CD4-positive, alpha-beta T cell (primary cell): ENCODE measurements around the gene ZNF25. TPM values are rescaled to one million over a fixed set of nuclear protein-coding genes. Genes with fewer than 3 reads are reported as not detected.
"Not testable (repeated sequence)": the region's sequence is repeated elsewhere in the genome, so short reads cannot be mapped to it uniquely, and the experiment has no call there.

Experiments
- ATAC-seq: fragments of 200-7000 bp; cut with Tn5 transposase; one replicate; pipeline ENCODE4 v1.10.0; 2022; ENCODE audit warnings: mild to moderate bottlenecking; ENCODE audit not compliant: poor library complexity
- CTCF ChIA-PET: fragments of 350-600 bp; sonication (Branson Sonifier 250); formaldehyde crosslinking; loops from one replicate; lab custom pipeline; 2021; ENCODE audit warnings: antibody characterized with exemption, inconsistent platforms; lab: Charles Lee
- POLR2A ChIA-PET: fragments of 350-600 bp; sonication (Branson Sonifier 250); formaldehyde crosslinking; loops from one replicate; lab custom pipeline; 2021; ENCODE audit warnings: antibody characterized with exemption, inconsistent platforms; lab: Charles Lee
- DNase-seq, 14 experiments: peaks; one replicate each; pipeline ENCODE4 v3.0.0-alpha.2; 2013 to 2020; ENCODE audit warnings: mixed read lengths in 2 of 14
- H3K27ac ChIP-seq, 2 donors: one replicate each; pipeline versions ENCODE4 v1.5.1 to v1.7.0; 2013; ENCODE audit warnings: low read length in 2 of 2, low read depth in 1 of 2, mild to moderate bottlenecking in 1 of 2
- H3K27me3 ChIP-seq, 2 experiments: 1 replicate in 1 of 2; 2 replicates in 1 of 2; pipeline versions ENCODE4 v1.6.1 to v1.7.0; 2013; ENCODE audit warnings: low read length in 2 of 2, control low read depth in 1 of 2, mild to moderate bottlenecking in 1 of 2, moderate library complexity in 1 of 2; ENCODE audit not compliant: insufficient read depth in 2 of 2, control insufficient read depth in 1 of 2
- H3K36me3 ChIP-seq: one replicate; pipeline ENCODE4 v1.6.1; 2013; ENCODE audit warnings: low read length, control low read depth; ENCODE audit not compliant: insufficient read depth
- H3K4me1 ChIP-seq: one replicate; pipeline ENCODE4 v1.6.1; 2013; ENCODE audit warnings: low read length, control low read depth; ENCODE audit not compliant: insufficient read depth
- H3K4me3 ChIP-seq: one replicate; pipeline ENCODE4 v1.5.1; 2013; ENCODE audit warnings: mild to moderate bottlenecking, low read length, moderate library complexity
- H3K9me3 ChIP-seq, 2 experiments: 1 replicate in 1 of 2; 2 replicates in 1 of 2; pipeline versions ENCODE4 v1.6.1 to v1.7.0; 2013; ENCODE audit warnings: low read length in 2 of 2, mild to moderate bottlenecking in 2 of 2, control low read depth in 1 of 2, moderate library complexity in 1 of 2; ENCODE audit not compliant: control insufficient read depth in 1 of 2, insufficient read depth in 1 of 2
- H3K27ac Mint-ChIP-seq: one replicate; pipeline ENCODE4 v1.8.0; 2020; ENCODE audit warnings: mixed read lengths
- H3K27me3 Mint-ChIP-seq: one replicate; pipeline ENCODE4 v1.8.0; 2021; ENCODE audit warnings: mixed read lengths
- H3K36me3 Mint-ChIP-seq: one replicate; pipeline ENCODE4 v1.8.0; 2021; ENCODE audit warnings: low read depth, mixed read lengths
- H3K4me1 Mint-ChIP-seq: one replicate; pipeline ENCODE4 v1.8.0; 2021; ENCODE audit warnings: low read depth, mixed read lengths
- H3K4me3 Mint-ChIP-seq: one replicate; pipeline ENCODE4 v1.8.0; 2020; ENCODE audit warnings: mild to moderate bottlenecking, mixed read lengths
- H3K9me3 Mint-ChIP-seq: one replicate; pipeline ENCODE4 v1.8.0; 2020; ENCODE audit warnings: mixed read lengths
- CTCF ChIP-seq: fragments of 200-600 bp; IDR thresholded peaks from one replicate; pipeline ENCODE4 v1.8.0; 2022; ENCODE audit warnings: antibody characterized with exemption, mild to moderate bottlenecking
- intact Hi-C, 2 experiments: fragments of 100-400 bp; cut with DNase I in 1 of 2; cut with micrococcal nuclease in 1 of 2; formaldehyde crosslinking; loops; one replicate each; pipeline versions ENCODE4 v1.15.1 to v1.9.0; 2023 to 2025; cut with DNase I, micrococcal nuclease
- total RNA-seq, 174 experiments: library from RNA in 2 of 174; stranded (reverse) in 2 of 174; gene quantifications; one replicate each; pipeline ENCODE4 v1.2.3 and lab custom pipeline; 2021 to 2026

Gene ZNF25
- total RNA-seq, 2 experiments from 2014 or later: 4.6 to 5.4 TPM

GRCh38 chr10:38007551-38007950, 31.1 kb upstream of the ZNF25 start:
- Mint-ChIP-seq H3K36me3 (peaks cover 21% of the 10 kb centered on the region), H3K4me1 (peaks cover 27% of the 10 kb centered on the region), H3K27me3 (no peaks in the 10 kb centered on the region), H3K4me3 (no peak overlapping the region), H3K27ac (no peak overlapping the region), H3K9me3 (no peaks in the 10 kb centered on the region)
- H3K27ac ChIP-seq: no peak overlapping the region
- peaks cover 15% of the 10 kb centered on the region for H3K4me1 ChIP-seq
- no peak for ATAC-seq
- DNase-seq: no peak
- peaks cover 5% of the 10 kb centered on the region for H3K36me3 ChIP-seq
- intact Hi-C loops: loop anchor here in 1 of 2 experiments (1.0 kb wide), 1 partner anchor 29 kb away; no protein-coding TSS in a partner anchor
- no peak for TF ChIP-seq CTCF
- ChIA-PET CTCF (interaction anchor here (1.1 kb wide), 1 partner anchor 31 kb away, joined by 3 read pairs; no protein-coding TSS in a partner anchor), POLR2A (interaction anchor here (0.6 kb wide), 1 partner anchor 31 kb away, joined by 3 read pairs; no protein-coding TSS in a partner anchor)
- no peaks in the 10 kb centered on the region for H3K9me3 ChIP-seq
- no peak overlapping the region for H3K4me3 ChIP-seq
- H3K27me3 ChIP-seq: no peaks in the 10 kb centered on the region

GRCh38 chr10:38003588-38003987, 27.1 kb upstream of the ZNF25 start:
- no peak for DNase-seq
- H3K27ac Mint-ChIP-seq: no peak overlapping the region
- Histone ChIP-seq H3K4me3 (no peak overlapping the region), H3K27ac (no peak overlapping the region), H3K36me3 (no peaks in the 10 kb centered on the region), H3K27me3 (no peaks in the 10 kb centered on the region), H3K9me3 (no peaks in the 10 kb centered on the region), H3K4me1 (no peaks in the 10 kb centered on the region)
- TF ChIP-seq CTCF: no peak
- H3K9me3 Mint-ChIP-seq: no peaks in the 10 kb centered on the region
- no peaks in the 10 kb centered on the region for H3K4me1 Mint-ChIP-seq
- ChIA-PET CTCF (interaction anchor here (0.8 kb wide), 1 partner anchor 27 kb away, joined by 3 read pairs; the partner anchor contains the start of gene ZNF25), POLR2A (interaction anchor here (0.8 kb wide), 1 partner anchor 61 kb away, joined by 3 read pairs; no protein-coding TSS in a partner anchor)
- H3K36me3 Mint-ChIP-seq: no peaks in the 10 kb centered on the region
- ATAC-seq: no peak
- no peaks in the 10 kb centered on the region for H3K27me3 Mint-ChIP-seq
- no peak overlapping the region for H3K4me3 Mint-ChIP-seq
- intact Hi-C loops: no loop called here

- TF ChIP-seq CTCF: no peak
- H3K36me3 ChIP-seq: no peaks in the 10 kb centered on the region
- DNase-seq: no peak
- H3K27ac ChIP-seq: no peak overlapping the region
- no peak for ATAC-seq
- no peaks in the 10 kb centered on the region for H3K27me3 ChIP-seq
- H3K9me3 ChIP-seq: no peaks in the 10 kb centered on the region
- no peak overlapping the region for H3K27ac Mint-ChIP-seq
- no peak overlapping the region for H3K4me3 ChIP-seq
- H3K36me3 Mint-ChIP-seq: no peaks in the 10 kb centered on the region
- intact Hi-C loops: no loop called here
- CTCF ChIA-PET: interaction anchor here (1.9 kb wide), 1 partner anchor 26 kb away, joined by 8 read pairs; the partner anchor contains the start of gene ZNF25
- H3K27me3 Mint-ChIP-seq: no peaks in the 10 kb centered on the region
- no peaks in the 10 kb centered on the region for H3K4me1 ChIP-seq
- no peaks in the 10 kb centered on the region for H3K4me1 Mint-ChIP-seq
- POLR2A ChIA-PET: no interaction called here
- H3K4me3 Mint-ChIP-seq: no peak overlapping the region
- H3K9me3 Mint-ChIP-seq: no peaks in the 10 kb centered on the region
These were observed 26.6 kb upstream of the ZNF25 start for GRCh38 chr10:38003026-38003425.

GRCh38 chr10:38000474-38000873, 24.0 kb upstream of the ZNF25 start:
- H3K36me3 Mint-ChIP-seq, POLR2A ChIA-PET, H3K9me3 Mint-ChIP-seq, H3K4me3 Mint-ChIP-seq, intact Hi-C loops, ATAC-seq, H3K27ac ChIP-seq, H3K4me3 ChIP-seq, DNase-seq, H3K27me3 Mint-ChIP-seq, H3K27ac Mint-ChIP-seq, H3K36me3 ChIP-seq, H3K9me3 ChIP-seq, H3K4me1 Mint-ChIP-seq, H3K4me1 ChIP-seq, CTCF ChIA-PET, H3K27me3 ChIP-seq: not testable (repeated sequence)

GRCh38 chr10:37998920-37999319, 22.5 kb upstream of the ZNF25 start:
- H3K4me1 Mint-ChIP-seq, H3K4me3 ChIP-seq, CTCF ChIA-PET, H3K27me3 Mint-ChIP-seq, intact Hi-C loops, H3K9me3 ChIP-seq, H3K36me3 ChIP-seq, H3K27me3 ChIP-seq, H3K27ac ChIP-seq, DNase-seq, ATAC-seq, H3K27ac Mint-ChIP-seq, H3K9me3 Mint-ChIP-seq, H3K4me3 Mint-ChIP-seq, POLR2A ChIA-PET, H3K4me1 ChIP-seq, H3K36me3 Mint-ChIP-seq: not testable (repeated sequence)
